Stimulated activated CD8-positive, alpha-beta memory T cell treated with anti-CD3 and anti-CD28 coated beads, Interleukin-7, amount 100 ng/mL, for 1 hour (primary cell): ENCODE data around the gene NHEJ1.

ENCODE experiments used
- DNase-seq, 2 donors: peaks; one replicate each; pipeline ENCODE4 v3.0.0-alpha.2; 2020; ENCODE audit warnings: low read depth in 2 of 2

The NHEJ1 gene

DNA sequence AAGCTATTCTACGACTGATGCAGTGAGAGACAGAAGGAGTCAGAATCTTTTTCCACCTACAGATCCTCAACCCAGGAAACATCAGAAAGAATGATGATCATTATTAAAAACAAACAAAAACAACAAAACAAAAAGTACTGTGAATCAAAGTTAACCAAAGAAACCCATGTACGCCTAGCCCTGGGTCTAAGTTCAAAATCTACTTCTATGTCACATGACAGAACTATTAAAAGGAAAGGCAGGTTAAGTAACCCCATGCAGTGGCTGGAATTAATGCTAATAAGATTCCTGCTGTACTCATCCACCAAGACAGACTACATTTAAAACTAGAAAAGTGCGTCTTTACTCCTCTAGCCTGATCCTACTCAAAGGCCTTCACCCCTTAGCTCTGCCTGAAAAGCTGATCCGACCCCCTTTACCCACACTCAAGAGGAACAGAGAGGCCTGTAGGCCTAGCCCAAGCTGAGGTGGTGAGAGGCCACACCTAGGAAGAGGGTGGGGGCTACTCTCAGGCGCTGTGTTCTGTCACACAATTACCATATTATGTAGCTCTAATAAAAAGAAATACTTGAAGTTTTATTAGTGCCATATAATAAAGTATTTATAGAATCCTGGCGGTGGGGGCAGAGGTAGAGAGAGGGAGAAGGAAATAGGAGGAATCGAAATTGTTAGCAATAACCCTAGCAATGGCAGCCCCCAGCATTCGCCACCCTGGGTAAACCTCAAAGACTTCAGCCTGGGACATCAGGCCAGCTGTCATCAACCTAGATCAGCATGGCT lies 37.1 kb downstream of the NHEJ1 start:
- no peak for DNase-seq

DNA sequence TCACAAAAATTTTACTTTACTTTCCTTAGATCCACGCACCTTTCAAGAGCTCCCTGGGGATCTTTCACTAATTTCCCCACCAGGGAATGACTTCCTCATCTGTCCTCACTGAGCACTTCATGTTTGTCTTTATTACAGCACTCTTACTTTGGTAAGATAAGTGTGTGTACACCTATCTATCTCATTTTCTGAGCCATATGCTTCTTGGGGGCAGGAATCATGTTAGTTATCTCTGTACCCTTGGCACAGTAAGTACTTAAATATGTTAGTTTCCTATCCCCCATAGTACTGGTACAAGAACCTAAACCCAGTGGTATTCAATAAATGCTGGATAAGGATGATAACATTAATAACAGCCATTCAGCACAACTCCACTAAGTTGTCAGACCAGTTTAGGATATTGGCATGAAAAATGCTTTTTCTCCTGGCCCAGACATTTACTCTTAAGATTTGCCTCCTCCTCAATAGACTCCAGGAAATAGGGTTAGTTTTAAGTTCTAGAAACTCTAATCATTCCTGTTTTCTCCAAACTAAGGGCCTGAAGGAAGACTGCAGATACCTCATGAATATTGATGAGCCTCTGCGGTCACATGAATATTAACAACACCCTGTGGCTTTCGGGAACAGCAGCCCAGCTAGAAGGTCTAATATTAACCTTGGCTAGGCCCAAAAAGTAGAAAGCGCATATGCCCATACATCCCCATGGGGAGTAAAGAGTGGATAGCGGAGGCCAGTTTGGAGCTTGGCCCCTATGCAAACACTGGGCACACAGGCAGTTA lies 38.2 kb downstream of the NHEJ1 start:
- no peak for DNase-seq

DNA sequence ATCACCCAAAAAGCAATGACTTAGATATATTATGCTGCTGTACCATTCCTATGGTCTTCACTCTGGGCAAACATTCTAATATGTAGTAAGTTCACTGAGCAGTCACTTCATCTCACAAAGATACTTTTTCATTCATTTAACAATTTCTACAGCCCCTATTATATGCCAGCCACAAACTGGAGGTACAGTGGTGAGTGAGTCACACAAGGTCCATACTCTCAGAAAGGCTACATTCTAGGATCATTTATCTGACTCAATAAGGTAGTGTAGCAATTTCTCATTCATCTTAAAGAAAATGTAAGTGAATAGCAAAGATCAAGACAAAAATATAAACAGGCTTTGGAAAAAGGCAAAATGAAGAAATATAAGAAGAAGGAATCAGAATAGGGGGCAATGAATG lies 40.5 kb downstream of the NHEJ1 start:
- DNase-seq = no peak

DNA sequence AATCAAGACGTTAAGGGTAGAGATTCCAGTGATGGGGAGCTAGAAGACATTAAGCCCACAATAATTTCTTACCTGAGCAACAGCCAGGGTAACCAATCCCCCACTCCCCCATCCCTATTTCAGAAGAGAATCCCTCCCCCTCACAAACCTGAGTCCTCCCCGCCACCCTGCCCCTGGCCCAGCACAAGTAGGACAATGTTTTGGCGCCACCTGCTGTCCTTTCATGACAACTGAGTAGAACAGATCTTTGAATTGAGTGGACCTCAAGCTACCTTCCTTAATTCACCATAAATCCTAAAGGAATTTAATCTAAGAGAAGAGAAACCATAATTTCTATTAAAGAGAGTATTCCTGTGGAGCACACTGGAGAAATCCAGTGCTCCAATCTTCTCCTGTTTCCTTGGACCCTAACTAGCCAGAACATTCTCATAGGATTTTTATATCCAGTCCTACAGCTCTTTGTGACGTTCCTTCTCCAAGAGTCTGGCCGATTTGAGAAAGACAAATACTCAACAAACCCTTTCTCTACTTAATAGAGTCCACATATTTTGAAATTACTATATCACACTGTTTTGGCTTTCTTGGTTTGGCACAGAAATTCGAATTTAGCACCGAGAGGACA lies 41.1 kb downstream of the NHEJ1 start:
- peak in 1 of 2 donors; percentile 34 for DNase-seq

DNA sequence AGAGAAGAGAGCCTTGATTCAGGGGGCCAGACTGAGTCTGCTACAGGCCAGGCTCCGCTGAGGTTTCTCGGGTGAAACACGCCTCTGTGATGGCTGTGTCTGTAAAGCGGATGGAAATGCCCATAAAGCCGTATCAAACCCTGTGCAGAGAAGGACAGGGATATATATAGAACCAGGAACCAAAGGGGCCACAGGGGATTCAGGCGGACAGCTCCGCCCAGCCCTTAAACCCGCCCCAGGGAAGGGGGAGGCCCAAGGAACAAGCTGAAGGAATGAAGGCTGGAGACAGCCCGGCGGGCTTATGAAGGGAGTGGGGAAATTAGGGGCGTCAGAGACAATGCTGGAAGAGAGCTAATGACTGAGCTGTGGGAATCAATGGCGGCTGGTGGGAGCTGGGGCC lies 42.1 kb downstream of the NHEJ1 start:
- DNase-seq = no peak

DNA sequence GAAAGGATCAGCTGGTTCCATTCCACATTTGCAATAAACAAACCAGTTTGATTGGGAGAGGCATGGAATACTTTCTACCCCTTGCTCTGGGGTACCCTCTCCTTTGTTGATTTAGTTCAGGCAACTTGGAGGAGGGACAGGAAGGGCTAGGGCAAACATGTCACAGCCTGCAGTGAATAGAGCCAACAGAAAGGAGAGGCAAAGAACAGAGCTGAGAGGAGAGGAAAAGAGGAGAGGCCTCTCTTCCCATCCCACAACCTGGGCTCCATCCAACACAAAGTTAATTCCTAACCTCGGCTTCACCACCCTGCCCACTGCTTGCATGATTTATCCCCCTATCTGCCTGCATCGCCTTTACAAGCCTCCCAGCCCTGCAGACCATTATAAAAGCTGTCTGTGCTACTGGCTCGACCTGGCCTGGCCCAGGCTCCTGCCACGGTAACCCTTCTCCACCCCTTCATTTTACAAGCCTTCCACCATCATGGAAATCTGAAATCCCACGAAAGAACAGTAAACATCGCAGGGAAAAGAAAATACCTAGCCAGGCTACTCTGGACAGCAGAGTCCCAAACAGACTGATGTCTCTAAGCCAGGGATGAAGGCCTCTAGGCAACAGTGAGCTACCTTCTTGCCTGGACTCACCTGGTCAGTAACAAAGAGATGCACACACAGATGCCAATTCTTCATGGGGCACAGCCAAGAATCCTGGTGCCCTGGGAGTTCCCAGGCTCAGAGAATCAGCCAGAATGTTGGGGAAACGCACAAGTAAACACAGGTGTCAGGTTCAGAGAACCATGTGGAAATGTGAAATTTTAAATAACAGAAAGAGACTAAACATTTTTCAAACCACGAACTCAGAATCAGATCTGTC lies 43.6 kb downstream of the NHEJ1 start:
- DNase-seq = no peak

DNA sequence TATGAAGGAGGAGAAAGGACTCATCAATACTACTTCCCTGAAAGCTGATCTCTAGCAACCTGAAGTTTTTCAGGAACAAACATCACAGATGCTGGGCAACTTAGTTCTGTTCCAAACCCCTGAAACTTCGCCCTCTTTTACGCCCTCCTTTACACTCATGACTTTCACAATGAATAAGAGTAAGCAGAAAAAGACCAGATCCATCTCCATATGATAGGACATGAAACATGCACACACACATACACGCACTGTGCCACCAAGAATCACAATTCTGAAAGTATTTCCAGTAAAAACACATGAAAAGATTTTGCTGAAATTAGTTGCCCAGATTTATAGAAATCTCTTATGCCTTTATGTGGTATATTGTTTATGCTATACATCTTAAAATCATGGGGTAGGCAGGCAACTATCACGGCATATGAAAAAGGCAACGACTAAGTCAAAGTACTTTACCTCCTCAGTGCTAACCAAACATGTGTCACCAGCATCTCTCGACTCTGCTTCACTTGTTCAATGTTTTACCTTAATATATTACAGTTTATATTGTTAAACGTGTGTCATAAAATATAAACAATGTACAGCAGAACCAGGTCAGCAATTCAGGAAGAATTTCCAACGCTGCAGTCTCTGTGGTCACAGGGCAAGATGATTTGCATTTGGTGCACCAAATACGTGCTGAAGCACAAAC lies 47.8 kb downstream of the NHEJ1 start:
- no peak for DNase-seq

DNA sequence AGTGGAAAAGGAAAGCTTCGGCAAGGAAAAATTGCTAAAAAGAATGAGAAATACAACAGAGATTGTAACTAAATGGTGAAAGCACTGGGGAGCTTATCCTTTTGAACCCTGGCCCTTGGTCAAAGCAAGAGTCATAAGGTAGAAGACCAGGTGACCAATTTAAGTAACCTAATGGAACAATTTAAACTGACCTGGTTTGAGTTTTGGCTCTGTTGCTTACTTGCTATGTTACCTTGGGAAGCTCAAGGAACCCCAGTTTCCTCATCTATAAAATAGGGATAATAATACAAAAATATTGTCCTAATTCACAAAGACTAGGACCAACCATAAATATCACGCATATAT lies 48.6 kb downstream of the NHEJ1 start:
- no peak for DNase-seq

DNA sequence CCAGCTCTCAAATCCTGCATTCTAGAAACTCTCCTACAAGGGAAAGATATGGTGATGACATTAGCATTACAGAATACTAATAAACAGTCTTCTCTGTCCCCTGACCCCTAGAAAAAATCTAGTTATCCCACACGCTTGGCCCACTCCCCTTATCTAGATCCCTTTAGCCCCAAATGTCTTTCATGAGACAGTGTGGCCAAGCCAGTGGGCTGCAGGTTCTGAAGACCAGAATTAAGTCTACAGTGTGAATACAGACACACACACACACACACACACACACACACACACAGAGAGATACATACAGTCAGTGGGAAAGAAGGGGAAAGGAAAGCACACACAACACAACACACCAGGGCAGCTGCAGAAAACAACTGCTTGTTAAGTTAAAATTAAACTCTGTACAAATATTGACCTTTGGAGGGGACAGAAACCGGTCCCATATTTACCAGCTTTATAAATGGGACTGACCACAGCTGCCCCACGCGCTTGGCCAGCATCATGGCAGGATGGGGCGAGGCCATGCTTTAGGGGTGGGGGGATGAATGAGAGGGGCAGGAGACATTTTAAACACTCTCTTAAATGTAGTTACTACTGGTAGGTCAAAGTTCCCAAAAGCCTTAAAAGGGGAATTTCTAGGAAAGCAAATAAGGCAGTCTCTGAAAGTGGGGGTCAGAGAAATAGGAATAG lies 49.1 kb downstream of the NHEJ1 start:
- DNase-seq = no peak

DNA sequence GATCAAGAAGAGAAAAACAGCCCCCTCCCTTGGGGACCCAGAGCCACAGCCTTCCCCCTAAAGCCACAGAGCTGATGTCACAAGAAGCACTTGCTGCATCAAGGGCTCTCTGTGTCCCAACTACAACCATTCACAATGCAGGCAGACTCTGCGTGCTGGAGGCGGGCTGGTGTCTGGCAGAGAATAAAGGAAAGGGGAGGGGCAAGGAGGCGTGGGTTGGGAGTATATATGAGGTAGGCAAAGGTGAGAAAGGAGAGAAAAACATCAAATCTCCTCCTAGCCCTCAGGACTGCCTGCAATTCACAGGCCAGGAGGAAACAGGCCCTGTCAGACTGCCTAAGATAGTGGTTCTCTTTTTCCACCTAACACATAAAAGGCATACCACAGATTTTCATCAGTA lies 51.1 kb downstream of the NHEJ1 start:
- no peak for DNase-seq

DNA sequence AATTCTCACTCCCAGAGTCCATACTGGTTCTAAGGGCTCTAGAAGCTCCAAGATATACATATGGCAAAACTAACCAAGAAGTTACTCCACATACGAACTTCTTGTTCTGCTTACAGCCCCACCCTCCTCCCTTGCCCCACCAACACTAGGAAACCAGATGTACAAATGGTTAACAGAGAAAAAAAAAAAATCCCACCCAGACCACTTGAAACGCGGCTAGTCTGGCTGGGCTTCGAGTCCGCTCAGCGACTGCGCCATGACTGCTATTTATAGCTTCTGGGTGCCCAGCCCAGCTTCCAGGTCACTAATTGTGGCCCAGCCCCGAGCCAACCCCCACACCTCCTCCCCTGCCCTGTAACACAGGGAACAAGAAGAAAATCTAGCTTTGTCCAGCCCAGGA lies 52.9 kb downstream of the NHEJ1 start:
- no peak for DNase-seq

DNA sequence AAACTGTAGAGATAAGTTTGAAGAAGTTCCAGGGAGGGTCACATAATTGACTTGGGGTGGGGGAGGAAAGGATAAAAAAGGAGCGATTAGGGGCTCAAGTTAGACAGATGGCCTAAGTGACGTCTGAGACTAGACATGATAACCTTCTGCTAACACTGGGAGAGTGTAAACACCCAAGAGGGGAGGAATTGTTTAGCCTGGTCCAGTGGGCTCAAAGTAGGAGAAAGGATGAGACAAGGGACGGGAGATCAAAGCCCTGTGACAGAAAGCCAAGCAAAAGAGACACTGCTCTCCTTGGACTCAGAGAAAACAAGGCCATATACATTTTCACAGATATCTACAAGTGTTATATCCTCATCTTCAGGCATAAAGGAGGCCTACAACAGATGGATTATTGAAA lies 54.4 kb downstream of the NHEJ1 start:
- no peak for DNase-seq

DNA sequence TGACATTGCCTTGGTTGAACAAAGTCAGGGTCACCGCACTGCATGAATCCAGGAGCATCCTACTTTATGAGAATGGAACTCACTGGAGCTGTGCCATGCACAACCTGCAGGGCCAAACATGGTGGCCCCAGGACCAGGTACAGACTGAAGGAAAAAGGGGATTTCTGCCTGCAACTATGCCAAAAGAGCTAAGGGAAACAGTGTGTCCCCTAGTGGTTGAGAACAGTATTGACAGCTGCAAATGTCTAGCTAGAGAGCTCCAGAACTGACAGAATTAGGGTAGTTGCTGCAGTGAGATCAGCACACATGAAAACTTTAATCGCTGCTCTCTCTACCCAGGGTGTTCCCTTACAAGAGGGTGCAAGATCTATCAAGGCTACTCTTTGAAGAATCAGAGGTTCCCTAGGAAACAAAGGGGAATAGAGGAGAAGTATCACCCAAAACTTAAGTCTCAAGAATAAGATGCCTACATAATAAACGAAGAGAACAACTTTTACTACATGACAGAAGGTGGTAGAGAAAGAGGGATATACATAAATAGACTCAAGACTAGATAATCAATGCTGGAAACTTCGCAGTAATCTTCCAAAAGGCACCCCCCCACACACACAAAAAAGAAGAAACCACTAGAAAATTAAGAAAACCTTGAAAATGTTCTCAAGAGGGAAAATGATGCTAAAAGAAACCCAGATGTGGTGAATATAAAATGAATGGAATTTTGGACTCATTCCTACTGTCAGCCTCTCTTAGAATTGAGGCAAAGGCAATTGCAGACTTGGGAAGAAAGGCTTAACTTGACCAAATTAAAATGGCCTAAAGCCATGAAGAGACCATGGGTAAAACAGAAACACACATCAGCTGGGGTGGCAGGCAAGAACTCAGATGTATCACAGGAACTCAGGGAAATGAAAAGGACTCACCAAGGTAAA lies 56.2 kb downstream of the NHEJ1 start:
- DNase-seq = no peak

DNA sequence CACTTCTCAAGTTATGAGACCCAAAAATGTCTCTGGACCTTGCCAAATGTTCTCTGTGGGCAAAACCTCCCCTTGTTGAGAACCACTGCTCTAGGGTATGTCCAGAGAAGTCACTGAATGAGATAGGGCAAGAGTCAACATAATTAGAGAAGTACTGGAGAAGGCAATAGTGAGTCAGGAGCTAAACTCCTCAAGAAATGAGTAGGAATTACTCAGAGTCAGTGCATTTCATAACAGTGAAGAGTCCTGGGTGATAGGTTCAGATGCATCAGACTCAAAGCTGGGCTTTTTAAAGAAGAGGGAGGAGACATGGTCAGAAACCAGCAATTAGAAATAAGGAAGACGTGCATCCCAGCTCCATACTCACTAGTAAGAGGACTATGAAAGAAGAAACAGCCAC lies 61.3 kb downstream of the NHEJ1 start:
- no peak for DNase-seq

DNA sequence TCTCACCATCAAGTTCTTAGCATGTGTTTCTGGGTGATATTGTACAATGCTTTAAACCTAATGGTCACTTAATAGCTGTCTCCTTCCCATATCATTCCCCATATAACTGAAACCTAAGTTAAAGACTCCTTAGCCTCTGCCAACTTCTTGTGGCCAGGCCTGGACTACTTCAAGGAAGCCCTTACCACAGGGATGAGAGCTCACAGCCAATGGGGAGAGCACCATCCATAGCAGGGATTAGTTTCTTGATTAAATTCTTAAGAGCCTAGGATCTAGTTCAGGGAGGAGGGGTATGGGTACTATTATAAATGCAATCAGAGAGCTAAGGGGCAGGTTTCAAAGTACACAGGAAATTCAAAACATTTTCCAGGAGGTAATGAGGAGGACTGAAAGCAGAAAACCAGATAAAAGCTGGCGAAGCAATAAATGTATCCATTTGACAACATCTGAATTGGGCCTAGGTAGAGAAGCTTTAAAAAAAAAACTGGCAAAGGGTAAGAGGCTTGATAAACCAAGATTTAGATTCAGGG lies 65.1 kb downstream of the NHEJ1 start:
- DNase-seq = no peak

DNA sequence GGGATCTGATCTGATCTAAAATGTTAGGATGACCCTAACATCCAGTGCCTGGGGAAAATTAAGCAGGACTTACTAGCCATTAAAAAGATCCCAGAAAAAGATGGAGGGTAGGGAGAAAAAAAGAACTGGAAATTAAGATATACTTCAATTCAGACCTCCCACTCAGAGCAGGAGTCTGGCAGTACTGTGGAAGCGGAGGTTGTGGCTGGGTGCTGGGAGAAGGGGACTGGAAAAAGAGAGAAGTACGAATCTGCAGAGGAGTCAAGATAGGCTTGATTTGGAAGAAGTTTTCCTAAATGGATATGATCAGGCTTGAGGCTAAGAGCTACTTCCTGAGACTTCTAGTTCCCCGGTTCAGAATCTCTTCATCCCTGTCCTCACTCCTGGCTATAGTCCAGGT lies 66.4 kb downstream of the NHEJ1 start:
- no peak for DNase-seq

DNA sequence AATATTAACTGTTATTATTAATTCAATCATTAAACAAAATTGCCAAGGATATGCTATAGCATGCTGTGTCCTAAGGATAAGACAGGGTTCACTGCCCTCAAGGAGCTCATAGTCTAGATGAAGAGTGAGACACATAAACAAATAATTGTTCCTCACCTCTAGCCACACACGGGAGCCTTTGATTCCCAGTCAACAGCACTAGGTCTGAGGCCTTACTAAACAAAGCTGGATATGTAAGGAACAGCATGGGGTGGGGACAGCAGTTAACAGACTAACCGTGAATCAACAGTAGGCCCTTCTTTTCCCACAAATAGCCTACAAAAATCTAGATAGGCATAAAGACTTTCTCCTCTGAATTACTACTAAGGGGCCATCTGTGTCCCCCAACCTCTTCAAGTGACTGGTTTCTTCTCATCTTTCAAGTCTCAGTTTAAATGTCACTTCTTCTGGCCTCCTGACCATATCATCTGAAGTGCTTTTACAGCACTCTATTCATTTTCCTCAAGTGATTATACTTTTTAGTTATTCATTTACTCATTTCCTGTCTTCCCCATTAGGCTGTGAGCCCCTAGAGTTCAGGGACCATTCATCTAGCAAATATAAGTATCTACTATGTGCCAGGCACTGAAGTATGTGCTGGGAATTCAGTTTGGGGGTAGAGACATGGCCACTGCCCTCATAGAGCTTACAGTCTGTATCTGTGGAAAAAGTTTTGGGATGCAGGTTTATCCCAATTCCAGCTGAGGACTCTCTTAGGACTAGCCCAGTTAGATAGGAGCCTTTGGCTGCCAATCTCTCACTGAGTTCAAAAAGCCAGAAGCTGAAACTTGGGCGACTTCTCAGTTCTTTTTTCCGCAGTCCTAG lies 69.9 kb downstream of the NHEJ1 start:
- DNase-seq = no peak

DNA sequence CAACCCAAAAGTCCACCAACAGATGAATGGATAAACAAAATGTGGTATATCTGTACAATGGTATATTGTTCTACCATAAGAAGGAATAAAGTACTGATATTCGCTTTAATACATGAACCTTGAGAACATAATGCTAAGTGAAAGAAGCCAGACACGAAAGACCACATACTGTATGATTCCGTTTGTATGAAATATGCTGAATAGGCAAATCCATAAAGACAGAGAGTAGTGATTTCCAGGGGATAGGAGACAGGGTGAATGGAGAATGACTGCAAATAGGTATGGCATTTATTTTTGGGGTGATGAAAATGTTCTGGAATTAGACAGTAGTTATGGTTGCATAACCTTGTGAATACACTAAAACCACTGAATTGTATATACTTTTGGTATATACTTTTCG lies 71.3 kb downstream of the NHEJ1 start:
- DNase-seq = no peak

DNA sequence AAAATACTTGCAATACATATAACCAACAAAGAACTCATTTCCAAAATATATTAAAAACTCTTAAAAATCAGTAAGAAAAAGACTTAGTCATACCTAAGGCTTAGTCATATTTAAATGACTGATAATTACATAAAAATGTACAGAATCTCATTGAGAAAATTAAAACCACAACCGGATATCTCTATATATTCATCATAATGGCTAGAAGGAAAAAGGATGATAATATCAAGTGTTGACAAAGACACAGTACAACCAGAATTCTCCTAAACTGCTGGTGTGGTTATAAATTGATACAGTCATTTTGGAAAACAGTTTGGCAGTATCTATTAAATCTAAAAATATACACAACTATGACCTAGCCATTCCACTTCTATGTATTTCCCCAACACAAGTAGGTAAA lies 72.8 kb downstream of the NHEJ1 start:
- DNase-seq = no peak
